Panc1 (cell line): ENCODE measurements around the gene MMP17.

Experiments used
- POLR2AphosphoS5 ChIP-seq: IDR thresholded peaks from 2 replicates; pipeline ENCODE4 v1.6.1; 2012; ENCODE audit warnings: mild to moderate bottlenecking, low read depth, low read length, moderate library complexity
- TF ChIP-seq, protein P1 (sequence below): fragments of 450-650 bp; IDR thresholded peaks from 2 replicates; pipeline ENCODE4 v1.5.1; 2017; ENCODE audit warnings: mild to moderate bottlenecking
- TF ChIP-seq, protein P2 (sequence below), 2 experiments: IDR thresholded peaks; 2 replicates each; pipeline ENCODE4 v1.6.1; 2011 to 2012; ENCODE audit warnings: low read depth in 2 of 2, control low read depth in 1 of 2, low read length in 1 of 2, mild to moderate bottlenecking in 1 of 2, moderate library complexity in 1 of 2; ENCODE audit not compliant: insufficient read depth in 1 of 2

DNA sequence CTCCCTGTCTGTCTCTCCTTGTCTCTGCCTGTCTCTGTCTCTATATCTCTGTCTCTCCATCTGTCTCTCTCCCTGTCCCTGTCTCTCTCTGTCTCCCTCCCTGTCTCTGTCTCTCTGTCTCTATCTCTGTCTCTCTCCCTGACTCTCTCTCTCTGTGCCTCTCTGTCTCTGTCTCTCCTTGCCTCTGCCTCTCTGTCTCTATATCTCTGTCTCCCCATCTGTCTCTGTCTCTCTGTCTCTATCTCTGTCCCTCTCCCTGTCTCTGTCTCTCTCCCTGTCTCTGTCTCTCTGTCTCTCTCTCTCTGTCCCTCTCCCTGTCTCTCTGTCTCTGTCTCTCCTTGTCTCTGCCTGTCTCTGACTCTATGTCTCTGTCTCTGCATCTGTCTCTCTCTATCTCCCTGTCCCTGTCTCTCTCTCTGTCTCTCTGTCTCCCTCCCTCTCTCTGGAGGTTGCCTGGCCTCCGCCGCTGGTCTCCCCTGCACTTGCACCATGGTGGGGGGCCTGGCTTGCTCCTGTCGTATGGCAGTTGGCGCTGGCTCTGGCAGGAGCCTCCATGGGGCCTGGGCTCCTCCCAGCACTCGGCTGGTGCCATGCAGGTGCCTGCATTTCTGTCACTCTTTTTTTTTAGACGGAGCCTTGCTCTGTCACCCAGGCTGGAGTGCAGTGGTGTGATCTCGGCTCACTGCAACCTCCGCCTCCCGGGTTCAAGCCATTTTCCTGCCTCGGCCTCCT is 28.3 kb downstream of the MMP17 start:
- TF ChIP-seq, protein P1, sequence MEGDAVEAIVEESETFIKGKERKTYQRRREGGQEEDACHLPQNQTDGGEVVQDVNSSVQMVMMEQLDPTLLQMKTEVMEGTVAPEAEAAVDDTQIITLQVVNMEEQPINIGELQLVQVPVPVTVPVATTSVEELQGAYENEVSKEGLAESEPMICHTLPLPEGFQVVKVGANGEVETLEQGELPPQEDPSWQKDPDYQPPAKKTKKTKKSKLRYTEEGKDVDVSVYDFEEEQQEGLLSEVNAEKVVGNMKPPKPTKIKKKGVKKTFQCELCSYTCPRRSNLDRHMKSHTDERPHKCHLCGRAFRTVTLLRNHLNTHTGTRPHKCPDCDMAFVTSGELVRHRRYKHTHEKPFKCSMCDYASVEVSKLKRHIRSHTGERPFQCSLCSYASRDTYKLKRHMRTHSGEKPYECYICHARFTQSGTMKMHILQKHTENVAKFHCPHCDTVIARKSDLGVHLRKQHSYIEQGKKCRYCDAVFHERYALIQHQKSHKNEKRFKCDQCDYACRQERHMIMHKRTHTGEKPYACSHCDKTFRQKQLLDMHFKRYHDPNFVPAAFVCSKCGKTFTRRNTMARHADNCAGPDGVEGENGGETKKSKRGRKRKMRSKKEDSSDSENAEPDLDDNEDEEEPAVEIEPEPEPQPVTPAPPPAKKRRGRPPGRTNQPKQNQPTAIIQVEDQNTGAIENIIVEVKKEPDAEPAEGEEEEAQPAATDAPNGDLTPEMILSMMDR, result no peak
- TF ChIP-seq POLR2AphosphoS5, result no peak
- TF ChIP-seq, protein P2, sequence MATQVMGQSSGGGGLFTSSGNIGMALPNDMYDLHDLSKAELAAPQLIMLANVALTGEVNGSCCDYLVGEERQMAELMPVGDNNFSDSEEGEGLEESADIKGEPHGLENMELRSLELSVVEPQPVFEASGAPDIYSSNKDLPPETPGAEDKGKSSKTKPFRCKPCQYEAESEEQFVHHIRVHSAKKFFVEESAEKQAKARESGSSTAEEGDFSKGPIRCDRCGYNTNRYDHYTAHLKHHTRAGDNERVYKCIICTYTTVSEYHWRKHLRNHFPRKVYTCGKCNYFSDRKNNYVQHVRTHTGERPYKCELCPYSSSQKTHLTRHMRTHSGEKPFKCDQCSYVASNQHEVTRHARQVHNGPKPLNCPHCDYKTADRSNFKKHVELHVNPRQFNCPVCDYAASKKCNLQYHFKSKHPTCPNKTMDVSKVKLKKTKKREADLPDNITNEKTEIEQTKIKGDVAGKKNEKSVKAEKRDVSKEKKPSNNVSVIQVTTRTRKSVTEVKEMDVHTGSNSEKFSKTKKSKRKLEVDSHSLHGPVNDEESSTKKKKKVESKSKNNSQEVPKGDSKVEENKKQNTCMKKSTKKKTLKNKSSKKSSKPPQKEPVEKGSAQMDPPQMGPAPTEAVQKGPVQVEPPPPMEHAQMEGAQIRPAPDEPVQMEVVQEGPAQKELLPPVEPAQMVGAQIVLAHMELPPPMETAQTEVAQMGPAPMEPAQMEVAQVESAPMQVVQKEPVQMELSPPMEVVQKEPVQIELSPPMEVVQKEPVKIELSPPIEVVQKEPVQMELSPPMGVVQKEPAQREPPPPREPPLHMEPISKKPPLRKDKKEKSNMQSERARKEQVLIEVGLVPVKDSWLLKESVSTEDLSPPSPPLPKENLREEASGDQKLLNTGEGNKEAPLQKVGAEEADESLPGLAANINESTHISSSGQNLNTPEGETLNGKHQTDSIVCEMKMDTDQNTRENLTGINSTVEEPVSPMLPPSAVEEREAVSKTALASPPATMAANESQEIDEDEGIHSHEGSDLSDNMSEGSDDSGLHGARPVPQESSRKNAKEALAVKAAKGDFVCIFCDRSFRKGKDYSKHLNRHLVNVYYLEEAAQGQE (IDR thresholded peaks at IDR 0.05; ENCODE audit: insufficient read depth in 1 of 2, low read depth in 2 of 2, low read length in 1 of 2), result no peak
